IMR-90 (cell line): ENCODE measurements around the gene CTNNA2. TPM values are rescaled to one million over a fixed set of nuclear protein-coding genes. Genes with fewer than 3 reads are reported as not detected.

Source experiments
- ATAC-seq: fragments of 200-7000 bp; cut with Tn5 transposase; 2 replicates; pipeline ENCODE4 v1.9.1; 2020; ENCODE audit warnings: low read depth, mild to moderate bottlenecking, moderate library complexity
- BruUV-seq: library from RNA; stranded (reverse); fragments of 400-500 nt; replicated peaks from 2 replicates; lab custom pipeline; 2021; lab: Mats Ljungman, UMichigan
- CTCF ChIA-PET: fragments of 300-600 bp; formaldehyde crosslinking; extraction: SDS; loops from one replicate; lab custom pipeline; 2021; ENCODE audit warnings: antibody characterized with exemption; lab: Yijun Ruan, JAX
- POLR2A ChIA-PET: fragments of 300-600 bp; sonication (Branson Sonifier 250); formaldehyde crosslinking; loops from one replicate; lab custom pipeline; 2022; ENCODE audit warnings: antibody characterized with exemption; ENCODE audit not compliant: unreplicated experiment; lab: Charles Lee
- DNase-seq: peaks from one replicate; pipeline ENCODE4 v3.0.0; 2013
- H2AFZ ChIP-seq: replicated peaks from 2 replicates; pipeline ENCODE3; 2013; ENCODE audit warnings: low read length, mild to moderate bottlenecking; ENCODE audit not compliant: poor library complexity
- H2AK5ac ChIP-seq: 2 replicates; pipeline ENCODE4 v1.6.1; 2013; ENCODE audit warnings: low read depth, low read length, inconsistent platforms
- H2AK9ac ChIP-seq: replicated peaks from 2 replicates; pipeline ENCODE3; 2013; ENCODE audit warnings: mild to moderate bottlenecking, low read depth, low read length, moderate library complexity; ENCODE audit not compliant: poor library complexity
- H2BK120ac ChIP-seq: 2 replicates; pipeline ENCODE4 v1.6.1; 2013; ENCODE audit warnings: low read depth, low read length, inconsistent platforms
- H2BK15ac ChIP-seq: 3 replicates; pipeline ENCODE4 v1.6.1; 2013; ENCODE audit warnings: low read depth, low read length, inconsistent platforms
- H2BK20ac ChIP-seq: 2 replicates; pipeline ENCODE4 v1.6.1; 2013; ENCODE audit warnings: low read depth, mild to moderate bottlenecking, inconsistent platforms, low read length, moderate library complexity
- H2BK5ac ChIP-seq: 2 replicates; pipeline ENCODE4 v1.6.1; 2013; ENCODE audit warnings: mild to moderate bottlenecking, low read depth, low read length, inconsistent platforms; ENCODE audit not compliant: poor library complexity, severe bottlenecking
- H3K14ac ChIP-seq: replicated peaks from 2 replicates; pipeline ENCODE4 v1.6.1; 2013; ENCODE audit warnings: low read depth, low read length, inconsistent platforms
- H3K18ac ChIP-seq: 2 replicates; pipeline ENCODE4 v1.6.1; 2013; ENCODE audit warnings: low read depth, low read length, control low read depth
- H3K23ac ChIP-seq: 2 replicates; pipeline ENCODE4 v1.6.1; 2013; ENCODE audit warnings: low read depth, low read length, inconsistent platforms
- H3K27ac ChIP-seq: 2 replicates; pipeline ENCODE4 v1.5.1; 2013; ENCODE audit warnings: mild to moderate bottlenecking, control low read depth, low read length; ENCODE audit not compliant: insufficient read depth
- H3K27me3 ChIP-seq: 2 replicates; pipeline ENCODE4 v1.6.1; 2013; ENCODE audit warnings: low read length; ENCODE audit not compliant: control insufficient read depth, insufficient read depth
- H3K36me3 ChIP-seq: 2 replicates; pipeline ENCODE4 v1.6.1; 2013; ENCODE audit warnings: low read length, mixed read lengths; ENCODE audit not compliant: control insufficient read depth, insufficient read depth
- H3K4ac ChIP-seq: 2 replicates; pipeline ENCODE4 v1.6.1; 2013; ENCODE audit warnings: low read depth, low read length, inconsistent platforms
- H3K4me1 ChIP-seq: 2 replicates; pipeline ENCODE4 v1.6.1; 2013; ENCODE audit warnings: low read length, mixed read lengths; ENCODE audit not compliant: control insufficient read depth, insufficient read depth
- H3K4me2 ChIP-seq: 2 replicates; pipeline ENCODE4 v1.6.1; 2013; ENCODE audit warnings: low read depth, mild to moderate bottlenecking, control low read depth, low read length, moderate library complexity
- H3K4me3 ChIP-seq: 2 replicates; pipeline ENCODE4 v1.5.1; 2013; ENCODE audit warnings: low read depth, mild to moderate bottlenecking, control low read depth, low read length, moderate library complexity; ENCODE audit not compliant: insufficient read depth
- H3K56ac ChIP-seq: 2 replicates; pipeline ENCODE4 v1.6.1; 2013; ENCODE audit warnings: low read length, inconsistent platforms; ENCODE audit not compliant: insufficient read depth; ENCODE audit errors: extremely low read depth
- H3K79me1 ChIP-seq, 2 experiments: 2 replicates each; pipeline ENCODE4 v1.6.1; 2013; ENCODE audit warnings: low read length in 2 of 2, inconsistent platforms in 1 of 2, low read depth in 1 of 2
- H3K9ac ChIP-seq: 2 replicates; pipeline ENCODE4 v1.6.1; 2013; ENCODE audit warnings: low read depth, low read length, control low read depth
- H3K9me1 ChIP-seq: 2 replicates; pipeline ENCODE4 v1.6.1; 2013; ENCODE audit warnings: low read length, inconsistent platforms; ENCODE audit not compliant: insufficient read depth
- H3K9me3 ChIP-seq: 2 replicates; pipeline ENCODE4 v1.6.1; 2013; ENCODE audit warnings: low read length; ENCODE audit not compliant: control insufficient read depth, insufficient read depth
- H4K20me1 ChIP-seq: 2 replicates; pipeline ENCODE4 v1.6.1; 2013; ENCODE audit warnings: low read length, inconsistent platforms; ENCODE audit not compliant: insufficient read depth
- H4K5ac ChIP-seq: 2 replicates; pipeline ENCODE4 v1.6.1; 2013; ENCODE audit warnings: mild to moderate bottlenecking, low read depth, low read length, control low read depth
- H4K8ac ChIP-seq, 2 experiments: 2 replicates each; pipeline ENCODE4 v1.6.1; 2013; ENCODE audit warnings: low read depth in 2 of 2, low read length in 2 of 2, control low read depth in 1 of 2, inconsistent platforms in 1 of 2
- H4K91ac ChIP-seq: 2 replicates; pipeline ENCODE4 v1.6.1; 2013; ENCODE audit warnings: low read depth, low read length, inconsistent platforms; ENCODE audit not compliant: insufficient read depth
- BHLHE40 ChIP-seq: fragments of 150-350 bp; IDR thresholded peaks from 2 replicates; pipeline ENCODE4 v1.6.1; 2016; ENCODE audit warnings: mild to moderate bottlenecking, low read depth, low read length
- CEBPB ChIP-seq: IDR thresholded peaks from 2 replicates; pipeline ENCODE4 v1.6.1; 2012; ENCODE audit warnings: low read depth, low read length, improper control_type of control experiment
- CHD1 ChIP-seq: IDR thresholded peaks from 2 replicates; pipeline ENCODE4 v1.6.1; 2012; ENCODE audit warnings: low read depth, low read length, improper control_type of control experiment
- FOS ChIP-seq: fragments of 150-350 bp; IDR thresholded peaks from 2 replicates; pipeline ENCODE4 v1.6.1; 2016; ENCODE audit warnings: low read depth, low read length
- MAFK ChIP-seq: IDR thresholded peaks from 2 replicates; pipeline ENCODE4 v1.6.1; 2012; ENCODE audit warnings: low read depth, low read length, improper control_type of control experiment
- MAZ ChIP-seq: IDR thresholded peaks from 2 replicates; pipeline ENCODE4 v1.6.1; 2012; ENCODE audit warnings: low read depth, mild to moderate bottlenecking, low read length, improper control_type of control experiment, moderate library complexity, borderline replicate concordance
- MXI1 ChIP-seq: IDR thresholded peaks from 2 replicates; pipeline ENCODE4 v1.6.1; 2012; ENCODE audit warnings: low read depth, mild to moderate bottlenecking, low read length, moderate library complexity, borderline replicate concordance
- RCOR1 ChIP-seq: IDR thresholded peaks from 2 replicates; pipeline ENCODE4 v1.6.1; 2012; ENCODE audit warnings: mild to moderate bottlenecking, low read length, improper control_type of control experiment; ENCODE audit not compliant: insufficient replicate concordance
- RFX5 ChIP-seq: IDR thresholded peaks from 2 replicates; pipeline ENCODE4 v1.8.0; 2012; ENCODE audit warnings: low read depth, mild to moderate bottlenecking, low read length, moderate library complexity
- WGBS, 2 experiments: methylation state at CpG; one replicate each; pipeline versions ENCODE4 v1.1.5 to v1.1.7; 2013; ENCODE audit warnings: missing lambda C conversion rate in 2 of 2; ENCODE audit not compliant: insufficient read length in 1 of 2; ENCODE audit errors: extremely low coverage in 2 of 2; 5-methylcytosine and 5-hydroxymethylcytosine counted together
- dilution Hi-C: fragments of 300-500 bp; cut with HindIII; formaldehyde crosslinking; loops from one replicate; pipeline ENCODE4 v1.14.3; 2018; ENCODE audit warnings: low sequenced_read_pairs; ENCODE audit not compliant: unreplicated experiment
- in situ Hi-C: fragments of 300-500 bp; cut with MboI; formaldehyde crosslinking; loops from 3 replicates; pipeline ENCODE4 v1.14.3; 2019; ENCODE audit warnings: low sequenced_read_pairs, inconsistent platforms, mixed read lengths
- intact Hi-C: fragments of 100-400 bp; cut with micrococcal nuclease; formaldehyde crosslinking; loops from 2 replicates; pipeline ENCODE4 v1.10.0; 2022
- polyA plus RNA-seq, 3 experiments: library from polyadenylated mRNA; depleted of rRNA; stranded (reverse); fragments of >200 nt; gene quantifications; 2 replicates each; pipeline ENCODE4 v1.2.3, GENCODE V29; 2012; ENCODE audit warnings: low replicate concordance in 1 of 3
- total RNA-seq: library from RNA; depleted of rRNA; stranded (reverse); fragments of >200 nt; gene quantifications from 2 replicates; pipeline ENCODE4 v1.2.3, GENCODE V29; 2012
- TF ChIP-seq, protein P1 (sequence below): conservative IDR thresholded peaks from 2 replicates; pipeline ENCODE4 v1.5.1; 2012; ENCODE audit warnings: mild to moderate bottlenecking, low read depth, low read length, improper control_type of control experiment
- TF ChIP-seq, protein P2 (sequence below): fragments of 150-350 bp; IDR thresholded peaks from 2 replicates; pipeline ENCODE4 v1.6.1; 2016; ENCODE audit warnings: low read depth, mild to moderate bottlenecking, low read length, moderate library complexity, borderline replicate concordance

CTNNA2 gene
- total and polyA plus RNA-seq, 2 of the 4 experiments (the other 2 are of a cell fraction) = not detected

DNA sequence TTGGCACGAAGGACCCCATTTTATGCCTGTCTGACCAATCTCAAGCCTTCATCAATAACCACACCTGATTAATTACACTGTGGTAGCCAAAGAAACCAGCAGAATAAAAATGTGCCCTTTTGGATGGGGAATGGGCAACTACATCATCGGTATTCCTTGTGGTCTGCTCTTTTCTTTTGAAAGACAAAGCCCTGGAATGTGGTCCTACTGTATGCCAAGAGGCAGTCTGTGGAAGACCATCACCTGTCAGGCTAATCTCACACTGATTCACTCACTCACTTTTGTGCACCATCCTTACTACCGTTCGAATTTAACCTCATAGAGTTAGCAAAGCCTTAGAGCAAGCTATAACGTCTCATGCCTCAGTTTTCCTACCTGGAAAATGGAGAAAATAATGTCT lies 1066.9 kb downstream of the CTNNA2 start:
- Histone ChIP-seq H3K4me1 (no peaks in the 10 kb centered on the region), H3K4me3 (no peak overlapping the region), H2AK9ac (no peak overlapping the region), H4K8ac (no peak overlapping the region), H3K4me2 (no peak overlapping the region), H2BK20ac (no peak overlapping the region), H3K14ac (no peak overlapping the region), H3K23ac (no peak overlapping the region), H3K27me3 (no peaks in the 10 kb centered on the region), H2AK5ac (no peak overlapping the region), H3K9ac (no peak overlapping the region), H2BK15ac (no peak overlapping the region), H3K9me1 (no peaks in the 10 kb centered on the region), H2BK120ac (no peak overlapping the region), H3K56ac (no peak overlapping the region), H2AFZ (no peak overlapping the region), H3K4ac (no peak overlapping the region), H3K79me1 (no peaks in the 10 kb centered on the region), H3K9me3 (peaks cover 2% of the 10 kb centered on the region; the same call in 1 of the 2 replicates), H4K20me1 (no peaks in the 10 kb centered on the region), H3K18ac (no peak overlapping the region), H4K5ac (no peak overlapping the region), H3K27ac (no peak overlapping the region), H3K36me3 (no peaks in the 10 kb centered on the region), H2BK5ac (no peak overlapping the region), H4K91ac (no peak overlapping the region)
- WGBS, 2 experiments = no CpG with 5 or more reads among the region's 5 CpGs
- dilution Hi-C loops (no loop called here), in situ Hi-C loops (no loop called here), intact Hi-C loops (no loop called here)
- DNase-seq (no peak), ATAC-seq (no peak)
- no TSS peak for BruUV-seq
- ChIA-PET CTCF (no interaction called here), POLR2A (no interaction called here)
- no peak for TF ChIP-seq CHD1
- no peak for TF ChIP-seq CEBPB
- TF ChIP-seq, protein P1, sequence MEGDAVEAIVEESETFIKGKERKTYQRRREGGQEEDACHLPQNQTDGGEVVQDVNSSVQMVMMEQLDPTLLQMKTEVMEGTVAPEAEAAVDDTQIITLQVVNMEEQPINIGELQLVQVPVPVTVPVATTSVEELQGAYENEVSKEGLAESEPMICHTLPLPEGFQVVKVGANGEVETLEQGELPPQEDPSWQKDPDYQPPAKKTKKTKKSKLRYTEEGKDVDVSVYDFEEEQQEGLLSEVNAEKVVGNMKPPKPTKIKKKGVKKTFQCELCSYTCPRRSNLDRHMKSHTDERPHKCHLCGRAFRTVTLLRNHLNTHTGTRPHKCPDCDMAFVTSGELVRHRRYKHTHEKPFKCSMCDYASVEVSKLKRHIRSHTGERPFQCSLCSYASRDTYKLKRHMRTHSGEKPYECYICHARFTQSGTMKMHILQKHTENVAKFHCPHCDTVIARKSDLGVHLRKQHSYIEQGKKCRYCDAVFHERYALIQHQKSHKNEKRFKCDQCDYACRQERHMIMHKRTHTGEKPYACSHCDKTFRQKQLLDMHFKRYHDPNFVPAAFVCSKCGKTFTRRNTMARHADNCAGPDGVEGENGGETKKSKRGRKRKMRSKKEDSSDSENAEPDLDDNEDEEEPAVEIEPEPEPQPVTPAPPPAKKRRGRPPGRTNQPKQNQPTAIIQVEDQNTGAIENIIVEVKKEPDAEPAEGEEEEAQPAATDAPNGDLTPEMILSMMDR = no peak
- TF ChIP-seq MAFK = no peak
- TF ChIP-seq BHLHE40 = no peak
- TF ChIP-seq, protein P2, sequence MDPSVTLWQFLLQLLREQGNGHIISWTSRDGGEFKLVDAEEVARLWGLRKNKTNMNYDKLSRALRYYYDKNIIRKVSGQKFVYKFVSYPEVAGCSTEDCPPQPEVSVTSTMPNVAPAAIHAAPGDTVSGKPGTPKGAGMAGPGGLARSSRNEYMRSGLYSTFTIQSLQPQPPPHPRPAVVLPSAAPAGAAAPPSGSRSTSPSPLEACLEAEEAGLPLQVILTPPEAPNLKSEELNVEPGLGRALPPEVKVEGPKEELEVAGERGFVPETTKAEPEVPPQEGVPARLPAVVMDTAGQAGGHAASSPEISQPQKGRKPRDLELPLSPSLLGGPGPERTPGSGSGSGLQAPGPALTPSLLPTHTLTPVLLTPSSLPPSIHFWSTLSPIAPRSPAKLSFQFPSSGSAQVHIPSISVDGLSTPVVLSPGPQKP = no peak
- no peak for TF ChIP-seq FOS
- no peak for TF ChIP-seq MXI1
- no peak for TF ChIP-seq MAZ
- TF ChIP-seq RCOR1 = no peak
- no peak for TF ChIP-seq RFX5
